ENCODE measurements around the gene DENND5A. TPM values are rescaled to one million over a fixed set of nuclear protein-coding genes. Genes with fewer than 3 reads are reported as not detected.
A peak's percentile ranks its signal among the peaks of the same experiment; 100 is the strongest.

Gene DENND5A
- total RNA-seq, 1 donor from 2014 or later = 61.6 TPM

- intact Hi-C loops (cut with micrococcal nuclease) = no loop called here
- H3K9me3 Mint-ChIP-seq = no peaks in the 10 kb centered on the region
- peaks cover 47% of the 10 kb centered on the region for H3K36me3 Mint-ChIP-seq (ENCODE audit: low read depth)
- H3K27me3 Mint-ChIP-seq (ENCODE audit: low read depth) = no peaks in the 10 kb centered on the region
- H3K4me1 Mint-ChIP-seq (ENCODE audit: low read depth) = no peaks in the 10 kb centered on the region
- no peak for DNase-seq (ENCODE audit: low spot score)
- H3K4me3 Mint-ChIP-seq (ENCODE audit: low read depth) = no peak overlapping the region
- H3K27ac Mint-ChIP-seq = no peak overlapping the region
Measured at GRCh38 chr11:9150926-9151325, 114.2 kb downstream of the DENND5A start.

- no peak overlapping the region for H3K4me3 Mint-ChIP-seq (ENCODE audit: low read depth)
- DNase-seq (ENCODE audit: low spot score) = no peak
- no peak overlapping the region for H3K27ac Mint-ChIP-seq
- no peaks in the 10 kb centered on the region for H3K4me1 Mint-ChIP-seq (ENCODE audit: low read depth)
- H3K9me3 Mint-ChIP-seq = no peaks in the 10 kb centered on the region
- no peaks in the 10 kb centered on the region for H3K27me3 Mint-ChIP-seq (ENCODE audit: low read depth)
- H3K36me3 Mint-ChIP-seq (ENCODE audit: low read depth) = peaks cover 44% of the 10 kb centered on the region
- intact Hi-C loops (cut with micrococcal nuclease) = no loop called here
Measured at GRCh38 chr11:9150501-9150900, 114.6 kb downstream of the DENND5A start.

GRCh38 chr11:9148727-9149126 lies 116.4 kb downstream of the DENND5A start:
- Mint-ChIP-seq H3K27ac (no peak overlapping the region), H3K9me3 (no peaks in the 10 kb centered on the region), H3K27me3 (ENCODE audit: low read depth) (no peaks in the 10 kb centered on the region), H3K36me3 (ENCODE audit: low read depth) (peaks cover 53% of the 10 kb centered on the region), H3K4me3 (ENCODE audit: low read depth) (no peak overlapping the region), H3K4me1 (ENCODE audit: low read depth) (no peaks in the 10 kb centered on the region)
- DNase-seq (ENCODE audit: low spot score) = no peak
- intact Hi-C loops (cut with micrococcal nuclease) = no loop called here

GRCh38 chr11:9148035-9148434 lies 117.1 kb downstream of the DENND5A start:
- H3K36me3 Mint-ChIP-seq (ENCODE audit: low read depth) = peaks cover 60% of the 10 kb centered on the region
- no peak overlapping the region for H3K4me3 Mint-ChIP-seq (ENCODE audit: low read depth)
- H3K27me3 Mint-ChIP-seq (ENCODE audit: low read depth) = no peaks in the 10 kb centered on the region
- H3K27ac Mint-ChIP-seq = no peak overlapping the region
- DNase-seq (ENCODE audit: low spot score) = no peak
- intact Hi-C loops (cut with micrococcal nuclease) = no loop called here
- H3K4me1 Mint-ChIP-seq (ENCODE audit: low read depth) = no peaks in the 10 kb centered on the region
- no peaks in the 10 kb centered on the region for H3K9me3 Mint-ChIP-seq

GRCh38 chr11:9146477-9146876 lies 118.7 kb downstream of the DENND5A start:
- Mint-ChIP-seq H3K4me3 (ENCODE audit: low read depth) (no peak overlapping the region), H3K4me1 (ENCODE audit: low read depth) (no peaks in the 10 kb centered on the region), H3K36me3 (ENCODE audit: low read depth) (peaks cover 69% of the 10 kb centered on the region), H3K27ac (no peak overlapping the region), H3K9me3 (no peaks in the 10 kb centered on the region), H3K27me3 (ENCODE audit: low read depth) (no peaks in the 10 kb centered on the region)
- DNase-seq (ENCODE audit: low spot score) = no peak
- intact Hi-C loops (cut with micrococcal nuclease) = no loop called here

GRCh38 chr11:9145283-9145682 lies 119.9 kb downstream of the DENND5A start:
- Mint-ChIP-seq H3K4me3 (ENCODE audit: low read depth) (no peak overlapping the region), H3K27ac (no peak overlapping the region), H3K4me1 (ENCODE audit: low read depth) (peaks cover 4% of the 10 kb centered on the region), H3K36me3 (ENCODE audit: low read depth) (peaks cover 71% of the 10 kb centered on the region), H3K9me3 (no peaks in the 10 kb centered on the region), H3K27me3 (ENCODE audit: low read depth) (no peaks in the 10 kb centered on the region)
- intact Hi-C loops (cut with micrococcal nuclease) = no loop called here
- DNase-seq (ENCODE audit: low spot score) = no peak

GRCh38 chr11:9144828-9145227 lies 120.3 kb downstream of the DENND5A start:
- no peak overlapping the region for H3K4me3 Mint-ChIP-seq (ENCODE audit: low read depth)
- no peak for DNase-seq (ENCODE audit: low spot score)
- H3K9me3 Mint-ChIP-seq = no peaks in the 10 kb centered on the region
- no peak overlapping the region for H3K27ac Mint-ChIP-seq
- intact Hi-C loops (cut with micrococcal nuclease) = no loop called here
- H3K4me1 Mint-ChIP-seq (ENCODE audit: low read depth) = peaks cover 4% of the 10 kb centered on the region
- H3K36me3 Mint-ChIP-seq (ENCODE audit: low read depth) = peaks cover 75% of the 10 kb centered on the region
- H3K27me3 Mint-ChIP-seq (ENCODE audit: low read depth) = no peaks in the 10 kb centered on the region

GRCh38 chr11:9143721-9144120 lies 121.4 kb downstream of the DENND5A start:
- peaks cover 7% of the 10 kb centered on the region for H3K4me1 Mint-ChIP-seq (ENCODE audit: low read depth)
- H3K36me3 Mint-ChIP-seq (ENCODE audit: low read depth) = peaks cover 73% of the 10 kb centered on the region
- H3K9me3 Mint-ChIP-seq = no peaks in the 10 kb centered on the region
- no peaks in the 10 kb centered on the region for H3K27me3 Mint-ChIP-seq (ENCODE audit: low read depth)
- no peak overlapping the region for H3K27ac Mint-ChIP-seq
- no peak for DNase-seq (ENCODE audit: low spot score)
- intact Hi-C loops (cut with micrococcal nuclease) = no loop called here
- no peak overlapping the region for H3K4me3 Mint-ChIP-seq (ENCODE audit: low read depth)

- Mint-ChIP-seq H3K36me3 (ENCODE audit: low read depth) (peaks cover 66% of the 10 kb centered on the region), H3K27ac (no peak overlapping the region), H3K4me1 (ENCODE audit: low read depth) (peaks cover 11% of the 10 kb centered on the region), H3K4me3 (ENCODE audit: low read depth) (no peak overlapping the region), H3K9me3 (no peaks in the 10 kb centered on the region), H3K27me3 (ENCODE audit: low read depth) (no peaks in the 10 kb centered on the region)
- DNase-seq (ENCODE audit: low spot score) = no peak
- intact Hi-C loops (cut with micrococcal nuclease) = no loop called here
Measured at GRCh38 chr11:9142732-9143131, 122.4 kb downstream of the DENND5A start.

GRCh38 chr11:9141186-9141585 lies 124.0 kb downstream of the DENND5A start:
- DNase-seq (ENCODE audit: low spot score) = no peak
- Mint-ChIP-seq H3K27ac (no peak overlapping the region), H3K4me1 (ENCODE audit: low read depth) (peaks cover 25% of the 10 kb centered on the region), H3K4me3 (ENCODE audit: low read depth) (no peak overlapping the region), H3K36me3 (ENCODE audit: low read depth) (peaks cover 58% of the 10 kb centered on the region), H3K27me3 (ENCODE audit: low read depth) (no peaks in the 10 kb centered on the region), H3K9me3 (no peaks in the 10 kb centered on the region)
- intact Hi-C loops (cut with micrococcal nuclease) = no loop called here

GRCh38 chr11:9139628-9140357 lies 125.4 kb downstream of the DENND5A start:
- peak overlapping the region; percentile 28 for H3K27ac Mint-ChIP-seq

GRCh38 chr11:9138612-9139579 lies 126.3 kb downstream of the DENND5A start:
- no peaks in the 10 kb centered on the region for H3K9me3 Mint-ChIP-seq
- intact Hi-C loops (cut with micrococcal nuclease) = loop anchor here (5.0 kb wide), 2 partner anchors 42 to 137 kb away; partner anchors contain the start of gene NRIP3
- H3K36me3 Mint-ChIP-seq (ENCODE audit: low read depth) = peaks cover 58% of the 10 kb centered on the region
- H3K4me1 Mint-ChIP-seq (ENCODE audit: low read depth) = peaks cover 33% of the 10 kb centered on the region
- peak overlapping the region; percentile 28 for H3K27ac Mint-ChIP-seq
- no peak overlapping the region for H3K4me3 Mint-ChIP-seq (ENCODE audit: low read depth)
- no peak for DNase-seq (ENCODE audit: low spot score)
- no peaks in the 10 kb centered on the region for H3K27me3 Mint-ChIP-seq (ENCODE audit: low read depth)

More at GRCh38 chr11:9139628-9140357, 125.4 kb downstream of the DENND5A start:
- Mint-ChIP-seq H3K9me3 (no peaks in the 10 kb centered on the region), H3K4me3 (ENCODE audit: low read depth) (no peak overlapping the region), H3K27me3 (ENCODE audit: low read depth) (no peaks in the 10 kb centered on the region), H3K36me3 (ENCODE audit: low read depth) (peaks cover 57% of the 10 kb centered on the region), H3K4me1 (ENCODE audit: low read depth) (peaks cover 30% of the 10 kb centered on the region)
- DNase-seq (ENCODE audit: low spot score) = no peak
- intact Hi-C loops (cut with micrococcal nuclease) = loop anchor here (5.0 kb wide), 2 partner anchors 42 to 137 kb away; partner anchors contain the start of gene NRIP3

- Mint-ChIP-seq H3K27me3 (ENCODE audit: low read depth) (no peaks in the 10 kb centered on the region), H3K4me3 (ENCODE audit: low read depth) (no peak overlapping the region), H3K27ac (no peak overlapping the region), H3K4me1 (ENCODE audit: low read depth) (peaks cover 33% of the 10 kb centered on the region), H3K9me3 (no peaks in the 10 kb centered on the region), H3K36me3 (ENCODE audit: low read depth) (peaks cover 54% of the 10 kb centered on the region)
- intact Hi-C loops (cut with micrococcal nuclease) = loop anchor here (5.0 kb wide), 2 partner anchors 41 to 136 kb away; partner anchors contain the start of gene NRIP3
- no peak for DNase-seq (ENCODE audit: low spot score)
Measured at GRCh38 chr11:9138133-9138453, 127.1 kb downstream of the DENND5A start.
